Measurements from ENCODE around the gene WDR33. TPM values are rescaled to one million over a fixed set of nuclear protein-coding genes. Genes with fewer than 3 reads are reported as not detected.

WDR33 gene
- total and polyA plus RNA-seq, 7 donors, result 11.2 to 38.9 (median 32.7) TPM

GRCh38 chr2:127747621-127748020 is 63.4 kb downstream of the WDR33 start:
- intact Hi-C loops (cut with DNase I), result no loop called here
- Histone ChIP-seq H3K9me3 (no peaks in the 10 kb centered on the region), H3K36me3 (ENCODE audit: insufficient read depth in 1 of 2, low read depth in 1 of 2) (peaks cover 0 to 29% of the 10 kb centered on the region in 2 donors), H3K4me1 (no peaks in the 10 kb centered on the region), H3K27ac (no peak overlapping the region), H3K27me3 (ENCODE audit: insufficient read depth in 3 of 3, low read length in 2 of 3) (no peaks in the 10 kb centered on the region), H3K4me3 (no peak overlapping the region)
- no peak for DNase-seq
- TF ChIP-seq CTCF (IDR thresholded peaks at IDR 0.05), result no peak
- ATAC-seq, result no peak
- WGBS, 3 donors, result 89 to 93% (median 92%) methylated on average over 5 of the region's 5 CpGs

- 71 to 75% (median 74%) methylated on average over 3 of the region's 3 CpGs for WGBS, 3 donors
- peak; percentile 3 for TF ChIP-seq CTCF (IDR thresholded peaks at IDR 0.05)
- intact Hi-C loops (cut with DNase I), result loop anchor here in 1 of 2 donors (5.0 kb wide), 1 partner anchor 34 kb away; no protein-coding TSS in a partner anchor
- ATAC-seq (no peak), DNase-seq (no peak)
- Histone ChIP-seq H3K4me1 (no peaks in the 10 kb centered on the region), H3K27me3 (ENCODE audit: insufficient read depth in 3 of 3, low read length in 2 of 3) (no peaks in the 10 kb centered on the region), H3K27ac (no peak overlapping the region), H3K36me3 (ENCODE audit: insufficient read depth in 1 of 2, low read depth in 1 of 2) (peaks cover 0 to 26% of the 10 kb centered on the region in 2 donors), H3K9me3 (no peaks in the 10 kb centered on the region), H3K4me3 (no peak overlapping the region)
Measured at GRCh38 chr2:127743477-127744026, 67.4 kb downstream of the WDR33 start.

- peaks cover 4% of the 10 kb centered on the region for H3K4me1 ChIP-seq
- 97 to 99% (median 97%) methylated on average over 3 of the region's 3 CpGs for WGBS, 3 donors
- H3K9me3 ChIP-seq, result no peaks in the 10 kb centered on the region
- intact Hi-C loops (cut with DNase I), result loop anchor here in 1 of 2 donors (5.0 kb wide), 1 partner anchor 37 kb away; no protein-coding TSS in a partner anchor
- H3K27ac ChIP-seq, result no peak overlapping the region
- no peak for TF ChIP-seq CTCF (IDR thresholded peaks at IDR 0.05)
- H3K36me3 ChIP-seq (ENCODE audit: insufficient read depth in 1 of 2, low read depth in 1 of 2), result peaks cover 0 to 13% of the 10 kb centered on the region in 2 donors
- no peak overlapping the region for H3K4me3 ChIP-seq
- peak in 1 of 4 donors; percentile 39 for ATAC-seq
- no peak for DNase-seq
- H3K27me3 ChIP-seq (ENCODE audit: insufficient read depth in 3 of 3, low read length in 2 of 3), result no peaks in the 10 kb centered on the region
Measured at GRCh38 chr2:127740665-127741288, 70.2 kb downstream of the WDR33 start.

GRCh38 chr2:127739800-127740199 is 71.2 kb downstream of the WDR33 start:
- Histone ChIP-seq H3K4me1 (peaks cover 12% of the 10 kb centered on the region), H3K4me3 (no peak overlapping the region), H3K27me3 (ENCODE audit: insufficient read depth in 3 of 3, low read length in 2 of 3) (no peaks in the 10 kb centered on the region), H3K27ac (no peak overlapping the region), H3K9me3 (no peaks in the 10 kb centered on the region), H3K36me3 (ENCODE audit: insufficient read depth in 1 of 2, low read depth in 1 of 2) (peaks cover 0 to 9% of the 10 kb centered on the region in 2 donors)
- WGBS, 3 donors, result 86 to 91% (median 90%) methylated on average over 1 of the region's 1 CpG
- intact Hi-C loops (cut with DNase I), result loop anchor here in 1 of 2 donors (5.0 kb wide), 2 partner anchors 38 to 73 kb away; partner anchors contain the start of gene WDR33
- ATAC-seq (no peak), DNase-seq (no peak)
- TF ChIP-seq CTCF (IDR thresholded peaks at IDR 0.05), result no peak

Data from psoas muscle (tissue), 8 donors.